IPS-18a (cell line): ENCODE results near the gene SLCO3A1.

ENCODE experiments used
- H3K27ac ChIP-seq: one replicate; pipeline ENCODE4 v1.5.1; 2013; ENCODE audit warnings: low read length
- H3K27me3 ChIP-seq: one replicate; pipeline ENCODE4 v1.6.1; 2013; ENCODE audit warnings: mild to moderate bottlenecking, low read length; ENCODE audit not compliant: control insufficient read depth, insufficient read depth
- H3K36me3 ChIP-seq: one replicate; pipeline ENCODE4 v1.6.1; 2013; ENCODE audit warnings: low read depth, low read length; ENCODE audit not compliant: control insufficient read depth
- H3K4me1 ChIP-seq: one replicate; pipeline ENCODE4 v1.6.1; 2013; ENCODE audit warnings: low read depth, low read length; ENCODE audit not compliant: control insufficient read depth
- H3K4me3 ChIP-seq: one replicate; pipeline ENCODE4 v1.5.1; 2013; ENCODE audit warnings: low read length
- H3K9ac ChIP-seq: one replicate; pipeline ENCODE4 v1.6.1; 2013; ENCODE audit warnings: mild to moderate bottlenecking, low read length, moderate library complexity
- H3K9me3 ChIP-seq: one replicate; pipeline ENCODE4 v1.6.1; 2013; ENCODE audit warnings: low read depth, low read length; ENCODE audit not compliant: control insufficient read depth

Gene SLCO3A1

GRCh38 chr15:91896341-91897055 is 43.0 kb downstream of the SLCO3A1 start:
- Histone ChIP-seq H3K9ac (no peak overlapping the region), H3K4me1 (peaks cover 11% of the 10 kb centered on the region), H3K4me3 (no peak overlapping the region), H3K27me3 (no peaks in the 10 kb centered on the region), H3K9me3 (no peaks in the 10 kb centered on the region), H3K27ac (no peak overlapping the region), H3K36me3 (no peaks in the 10 kb centered on the region)

GRCh38 chr15:91897585-91898372 is 44.3 kb downstream of the SLCO3A1 start:
- H3K4me1 ChIP-seq, result peaks cover 11% of the 10 kb centered on the region
- no peak overlapping the region for H3K4me3 ChIP-seq
- no peaks in the 10 kb centered on the region for H3K27me3 ChIP-seq
- no peaks in the 10 kb centered on the region for H3K36me3 ChIP-seq
- H3K9me3 ChIP-seq, result no peaks in the 10 kb centered on the region
- no peak overlapping the region for H3K27ac ChIP-seq
- no peak overlapping the region for H3K9ac ChIP-seq

DNA sequence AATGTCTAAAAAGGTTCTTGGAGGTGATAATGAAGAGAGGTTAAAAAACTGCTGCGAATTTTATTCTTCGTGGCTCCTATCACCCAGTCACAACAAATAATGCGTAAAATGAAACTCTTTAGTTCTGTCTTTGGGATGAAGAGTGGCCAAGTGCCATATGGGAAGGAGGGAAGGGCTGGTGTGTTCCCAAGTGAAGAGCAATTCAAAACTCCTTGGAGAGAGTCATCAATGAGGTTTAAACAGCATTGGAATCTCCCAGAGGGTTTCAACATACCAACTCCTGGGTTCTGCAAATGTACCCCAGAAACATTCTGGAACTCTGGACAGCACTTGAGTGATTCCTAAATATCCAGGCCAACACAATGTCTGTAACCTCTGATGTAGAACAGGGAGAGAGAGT is 45.3 kb downstream of the SLCO3A1 start:
- H3K27me3 ChIP-seq, result no peaks in the 10 kb centered on the region
- H3K4me1 ChIP-seq, result peaks cover 11% of the 10 kb centered on the region
- H3K4me3 ChIP-seq, result no peak overlapping the region
- no peaks in the 10 kb centered on the region for H3K9me3 ChIP-seq
- no peak overlapping the region for H3K27ac ChIP-seq
- no peak overlapping the region for H3K9ac ChIP-seq
- no peaks in the 10 kb centered on the region for H3K36me3 ChIP-seq

- H3K4me1 ChIP-seq, result no peaks in the 10 kb centered on the region
- H3K4me3 ChIP-seq, result no peak overlapping the region
These were observed 51.4 kb downstream of the SLCO3A1 start for GRCh38 chr15:91904942-91905341.

GRCh38 chr15:91908391-91908790 is 54.9 kb downstream of the SLCO3A1 start:
- Histone ChIP-seq H3K9me3 (no peaks in the 10 kb centered on the region), H3K4me1 (no peaks in the 10 kb centered on the region), H3K4me3 (no peak overlapping the region), H3K27ac (no peak overlapping the region), H3K27me3 (no peaks in the 10 kb centered on the region), H3K9ac (no peak overlapping the region), H3K36me3 (no peaks in the 10 kb centered on the region)

More at GRCh38 chr15:91904942-91905341, 51.4 kb downstream of the SLCO3A1 start:
- Histone ChIP-seq H3K9ac (no peak overlapping the region), H3K27ac (no peak overlapping the region), H3K36me3 (no peaks in the 10 kb centered on the region), H3K9me3 (no peaks in the 10 kb centered on the region), H3K27me3 (no peaks in the 10 kb centered on the region)

DNA sequence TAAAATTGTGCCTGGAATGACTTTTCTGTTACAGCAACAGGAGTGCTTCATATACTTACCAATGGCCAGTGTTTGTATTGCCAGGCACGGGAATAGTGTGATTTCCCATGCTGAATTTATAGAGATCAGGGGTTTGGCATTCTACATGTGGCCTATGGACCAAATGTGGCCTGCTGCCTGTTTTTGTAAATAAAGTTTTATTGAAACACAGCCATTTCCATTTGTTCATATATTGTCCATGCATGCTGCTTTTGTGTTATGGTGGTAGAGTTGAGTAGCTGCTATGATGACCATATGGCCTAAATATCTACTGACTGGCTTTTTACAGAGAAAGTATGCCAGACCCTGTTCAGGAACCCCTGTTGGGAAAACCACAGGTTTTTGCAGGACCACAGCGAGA is 55.6 kb downstream of the SLCO3A1 start:
- Histone ChIP-seq H3K36me3 (no peaks in the 10 kb centered on the region), H3K27me3 (no peaks in the 10 kb centered on the region), H3K27ac (no peak overlapping the region), H3K4me3 (no peak overlapping the region), H3K9ac (no peak overlapping the region), H3K9me3 (no peaks in the 10 kb centered on the region), H3K4me1 (no peaks in the 10 kb centered on the region)

DNA sequence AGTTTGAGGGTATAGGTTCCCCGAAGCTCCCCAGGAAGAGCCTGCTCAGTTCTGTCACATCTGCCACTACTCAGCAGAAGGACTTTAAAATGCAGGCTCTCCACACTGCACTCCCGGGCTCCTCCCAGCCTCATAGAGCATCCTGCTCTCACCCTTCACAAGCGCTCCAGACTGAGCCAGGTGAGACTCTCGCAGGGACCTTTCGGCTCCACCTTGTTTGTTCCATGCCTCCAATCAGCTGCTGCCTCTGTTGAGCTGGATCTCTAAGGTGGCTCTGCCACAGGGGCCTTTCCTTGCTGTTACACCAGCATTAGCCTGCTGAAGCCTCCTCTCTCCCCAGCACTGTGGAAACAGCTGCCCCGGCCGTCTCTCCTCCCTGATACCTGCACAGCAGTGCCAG is 56.1 kb downstream of the SLCO3A1 start:
- Histone ChIP-seq H3K36me3 (no peaks in the 10 kb centered on the region), H3K27me3 (no peaks in the 10 kb centered on the region), H3K9me3 (no peaks in the 10 kb centered on the region), H3K27ac (no peak overlapping the region), H3K4me1 (no peaks in the 10 kb centered on the region), H3K9ac (no peak overlapping the region), H3K4me3 (no peak overlapping the region)

DNA sequence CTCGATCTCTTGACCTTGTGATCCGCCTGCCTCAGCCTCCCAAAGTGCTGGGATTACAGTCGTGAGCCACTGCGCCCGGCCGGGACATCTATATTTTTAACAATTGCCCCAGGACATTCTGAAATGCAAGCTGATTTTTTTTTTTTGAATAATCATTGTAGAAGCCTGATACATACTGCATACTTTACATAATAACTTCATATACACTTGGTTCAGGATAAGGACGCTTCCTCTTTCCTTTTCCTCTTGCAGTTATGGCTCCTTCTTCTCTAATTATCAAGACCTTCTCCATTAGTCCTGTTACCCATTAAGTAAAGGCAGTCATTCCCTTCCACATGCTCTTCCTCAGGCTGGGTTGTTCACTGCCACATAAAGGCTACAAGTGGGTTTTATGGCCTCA is 58.3 kb downstream of the SLCO3A1 start:
- no peak overlapping the region for H3K4me3 ChIP-seq
- no peaks in the 10 kb centered on the region for H3K27me3 ChIP-seq
- no peak overlapping the region for H3K27ac ChIP-seq
- H3K9me3 ChIP-seq, result no peaks in the 10 kb centered on the region
- no peak overlapping the region for H3K9ac ChIP-seq
- H3K36me3 ChIP-seq, result no peaks in the 10 kb centered on the region
- H3K4me1 ChIP-seq, result no peaks in the 10 kb centered on the region

DNA sequence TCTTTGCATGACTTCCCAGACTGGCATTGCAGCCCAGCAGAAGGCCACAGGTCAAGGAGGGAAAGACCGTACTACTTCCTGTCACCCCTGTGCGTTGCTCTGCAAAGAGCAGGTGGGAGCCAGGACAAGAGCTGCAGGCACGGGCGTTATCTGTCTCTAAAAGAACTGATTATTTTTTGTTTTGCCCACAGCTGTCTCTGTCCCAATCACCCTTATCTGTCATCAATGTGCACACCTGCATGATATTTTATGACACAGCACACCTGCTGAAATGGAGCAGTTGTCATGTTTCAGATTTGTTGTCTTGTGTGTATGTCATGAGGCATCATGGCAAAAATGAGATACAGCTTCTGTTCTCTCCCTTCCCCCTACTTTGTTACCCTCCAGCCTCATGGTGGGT is 58.8 kb downstream of the SLCO3A1 start:
- no peak overlapping the region for H3K27ac ChIP-seq
- H3K27me3 ChIP-seq, result no peaks in the 10 kb centered on the region
- H3K36me3 ChIP-seq, result no peaks in the 10 kb centered on the region
- H3K4me3 ChIP-seq, result no peak overlapping the region
- no peaks in the 10 kb centered on the region for H3K4me1 ChIP-seq
- no peak overlapping the region for H3K9ac ChIP-seq
- H3K9me3 ChIP-seq, result no peaks in the 10 kb centered on the region

- Histone ChIP-seq H3K9ac (no peak overlapping the region), H3K9me3 (no peaks in the 10 kb centered on the region), H3K27me3 (no peaks in the 10 kb centered on the region), H3K36me3 (no peaks in the 10 kb centered on the region), H3K4me3 (no peak overlapping the region), H3K4me1 (no peaks in the 10 kb centered on the region), H3K27ac (no peak overlapping the region)
These were observed 60.1 kb downstream of the SLCO3A1 start for GRCh38 chr15:91913560-91913959.

DNA sequence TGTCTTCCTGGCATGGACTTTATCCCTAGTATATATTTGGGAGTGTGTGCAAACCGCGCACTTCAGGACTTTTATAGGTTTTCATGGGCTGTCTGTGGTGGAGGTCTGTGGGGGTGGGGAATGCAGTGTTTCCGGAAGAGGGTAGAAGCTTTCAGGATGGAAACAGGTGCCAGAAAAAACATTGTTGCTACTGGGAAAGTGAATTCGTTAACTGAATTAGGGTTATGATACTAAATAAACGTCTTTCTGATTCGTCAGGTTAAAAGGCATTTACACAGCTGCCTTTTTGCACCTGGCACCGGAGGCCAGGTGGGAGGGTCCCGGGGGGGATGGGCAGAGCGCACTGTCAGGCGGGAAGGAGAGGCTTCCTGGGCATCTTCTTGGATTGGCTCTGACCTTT is 62.1 kb downstream of the SLCO3A1 start:
- Histone ChIP-seq H3K4me1 (no peaks in the 10 kb centered on the region), H3K9ac (no peak overlapping the region), H3K9me3 (no peaks in the 10 kb centered on the region), H3K4me3 (no peak overlapping the region), H3K27me3 (no peaks in the 10 kb centered on the region), H3K27ac (no peak overlapping the region), H3K36me3 (no peaks in the 10 kb centered on the region)

DNA sequence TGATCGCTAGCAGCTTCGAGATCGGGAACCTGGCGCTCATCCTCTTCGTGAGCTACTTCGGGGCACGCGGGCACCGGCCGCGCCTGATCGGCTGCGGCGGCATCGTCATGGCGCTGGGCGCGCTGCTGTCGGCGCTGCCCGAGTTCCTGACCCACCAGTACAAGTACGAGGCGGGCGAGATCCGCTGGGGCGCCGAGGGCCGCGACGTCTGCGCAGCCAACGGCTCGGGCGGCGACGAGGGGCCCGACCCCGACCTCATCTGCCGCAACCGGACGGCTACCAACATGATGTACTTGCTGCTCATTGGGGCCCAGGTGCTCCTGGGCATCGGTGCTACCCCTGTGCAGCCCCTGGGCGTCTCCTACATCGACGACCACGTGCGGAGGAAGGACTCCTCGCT is 62.5 kb downstream of the SLCO3A1 start:
- Histone ChIP-seq H3K4me3 (no peak overlapping the region), H3K9ac (no peak overlapping the region), H3K27ac (no peak overlapping the region), H3K9me3 (no peaks in the 10 kb centered on the region), H3K27me3 (no peaks in the 10 kb centered on the region), H3K36me3 (no peaks in the 10 kb centered on the region), H3K4me1 (no peaks in the 10 kb centered on the region)
